Body of pancreas (tissue), 4 donors: ENCODE results near the gene TACR1.

Experiments used
- CTCF ChIP-seq, 7 experiments: fragments of 450-650 bp in 4 of 7; fragments of 200-600 bp in 3 of 7; sonication (generic) in 3 of 7; IDR thresholded peaks; one replicate each; pipeline ENCODE4 v1.5.1; 2016 to 2019; ENCODE audit warnings: antibody characterized with exemption in 7 of 7
- POLR2A ChIP-seq, 3 donors: fragments of 450-650 bp; IDR thresholded peaks; one replicate each; pipeline ENCODE4 v1.6.1; 2016; ENCODE audit warnings: antibody characterized with exemption in 3 of 3, mild to moderate bottlenecking in 2 of 3

- no peak for TF ChIP-seq CTCF (IDR thresholded peaks at IDR 0.05)
- TF ChIP-seq POLR2A (IDR thresholded peaks at IDR 0.05): no peak
These were observed 42.4 kb upstream of the TACR1 start for GRCh38 chr2:75241696-75242095.
